Colonic mucosa (tissue), 4 donors: ENCODE data around the gene SNX14. TPM values are rescaled to one million over a fixed set of nuclear protein-coding genes. Genes with fewer than 3 reads are reported as not detected.

Experiments
- DNase-seq: peaks from one replicate; pipeline ENCODE4 v3.0.0-alpha.2; 2020
- H3K27ac ChIP-seq: fragments of 200-600 bp; one replicate; pipeline ENCODE4 v1.8.0; 2021
- H3K27me3 ChIP-seq: fragments of 200-600 bp; one replicate; pipeline ENCODE4 v1.8.0; 2021
- H3K36me3 ChIP-seq: fragments of 200-600 bp; one replicate; pipeline ENCODE4 v1.8.0; 2021
- H3K4me1 ChIP-seq: fragments of 200-600 bp; one replicate; pipeline ENCODE4 v1.8.0; 2021; ENCODE audit warnings: mild to moderate bottlenecking
- H3K4me3 ChIP-seq: fragments of 200-600 bp; one replicate; pipeline ENCODE4 v1.8.0; 2021
- H3K9ac ChIP-seq, 2 donors: one replicate each; pipeline ENCODE4 v1.7.0; 2013; ENCODE audit warnings: control low read depth in 2 of 2, low read depth in 2 of 2, low read length in 2 of 2
- H3K9me3 ChIP-seq: fragments of 200-600 bp; one replicate; pipeline ENCODE4 v1.8.0; 2021
- intact Hi-C: fragments of 100-400 bp; cut with DNase I; formaldehyde crosslinking; loops from one replicate; pipeline ENCODE4 v1.14.1; 2022
- total RNA-seq, 2 donors: library from RNA; stranded (reverse); fragmentation: NEBNext Ultra II Directional in 1 of 2; extraction: Animal tissue kit (Norgen Biotek cat#: 25700) in 1 of 2; gene quantifications; one replicate each; pipeline ENCODE4 v1.2.1, GENCODE V29; 2021
- TF ChIP-seq, protein P1 (sequence below): fragments of 200-600 bp; IDR thresholded peaks from one replicate; pipeline ENCODE4 v1.8.0; 2022; ENCODE audit warnings: antibody characterized with exemption, mild to moderate bottlenecking
- donor health status: healthy.
- donor health status: DM: no; HTN: no; CAD: no.
- donor health status: DM: no; HTN: no; CAD: no.

SNX14 gene
- total RNA-seq, 2 donors from 2014 or later, result 52.5 to 80.6 TPM

DNA sequence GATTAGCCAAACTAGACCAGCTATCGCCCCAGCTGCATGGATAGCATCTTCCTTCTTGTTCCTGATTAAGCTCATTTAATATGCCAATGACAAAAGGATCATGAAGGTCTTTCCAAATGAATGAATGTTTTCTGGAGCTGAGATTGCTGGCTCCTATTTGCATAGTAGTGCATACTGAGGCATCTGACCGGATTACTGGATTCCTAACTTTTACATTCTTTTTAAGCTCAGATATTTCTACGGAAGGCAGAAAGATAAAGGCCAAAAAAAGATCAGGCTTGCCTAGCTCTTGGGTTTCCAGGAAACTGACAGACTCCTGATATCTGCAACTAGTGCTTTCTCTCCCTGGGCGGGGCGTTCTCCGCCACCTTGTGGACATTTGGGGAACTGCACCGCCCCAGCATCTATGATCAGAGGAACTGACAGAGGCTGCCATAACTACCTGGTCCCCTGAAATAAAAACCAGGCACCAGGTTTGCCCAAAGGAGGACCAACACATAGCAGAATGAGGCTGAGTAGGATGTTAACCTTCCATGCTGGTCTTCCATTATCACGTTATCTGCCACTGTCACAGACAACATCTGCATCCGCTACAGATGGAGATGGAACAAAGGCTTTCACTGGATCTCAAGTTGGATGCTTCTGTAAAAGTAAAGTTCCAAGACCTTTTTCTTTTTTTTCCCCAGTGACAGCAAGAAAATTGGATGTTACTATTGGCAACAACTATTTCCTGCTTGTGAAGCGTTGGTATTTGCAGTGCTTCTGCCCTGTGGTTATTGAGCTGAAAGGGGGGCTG is 110.6 kb downstream of the SNX14 start:
- Histone ChIP-seq H3K4me3 (no peak overlapping the region), H3K36me3 (no peaks in the 10 kb centered on the region), H3K27me3 (no peaks in the 10 kb centered on the region), H3K9me3 (no peaks in the 10 kb centered on the region), H3K4me1 (no peaks in the 10 kb centered on the region), H3K9ac (no peak overlapping the region), H3K27ac (no peak overlapping the region)
- intact Hi-C loops, result loop anchor here (2.0 kb wide), 1 partner anchor 128 kb away; no protein-coding TSS in a partner anchor
- TF ChIP-seq, protein P1, sequence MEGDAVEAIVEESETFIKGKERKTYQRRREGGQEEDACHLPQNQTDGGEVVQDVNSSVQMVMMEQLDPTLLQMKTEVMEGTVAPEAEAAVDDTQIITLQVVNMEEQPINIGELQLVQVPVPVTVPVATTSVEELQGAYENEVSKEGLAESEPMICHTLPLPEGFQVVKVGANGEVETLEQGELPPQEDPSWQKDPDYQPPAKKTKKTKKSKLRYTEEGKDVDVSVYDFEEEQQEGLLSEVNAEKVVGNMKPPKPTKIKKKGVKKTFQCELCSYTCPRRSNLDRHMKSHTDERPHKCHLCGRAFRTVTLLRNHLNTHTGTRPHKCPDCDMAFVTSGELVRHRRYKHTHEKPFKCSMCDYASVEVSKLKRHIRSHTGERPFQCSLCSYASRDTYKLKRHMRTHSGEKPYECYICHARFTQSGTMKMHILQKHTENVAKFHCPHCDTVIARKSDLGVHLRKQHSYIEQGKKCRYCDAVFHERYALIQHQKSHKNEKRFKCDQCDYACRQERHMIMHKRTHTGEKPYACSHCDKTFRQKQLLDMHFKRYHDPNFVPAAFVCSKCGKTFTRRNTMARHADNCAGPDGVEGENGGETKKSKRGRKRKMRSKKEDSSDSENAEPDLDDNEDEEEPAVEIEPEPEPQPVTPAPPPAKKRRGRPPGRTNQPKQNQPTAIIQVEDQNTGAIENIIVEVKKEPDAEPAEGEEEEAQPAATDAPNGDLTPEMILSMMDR, result peak; percentile 100
- DNase-seq, result peak; percentile 86

DNA sequence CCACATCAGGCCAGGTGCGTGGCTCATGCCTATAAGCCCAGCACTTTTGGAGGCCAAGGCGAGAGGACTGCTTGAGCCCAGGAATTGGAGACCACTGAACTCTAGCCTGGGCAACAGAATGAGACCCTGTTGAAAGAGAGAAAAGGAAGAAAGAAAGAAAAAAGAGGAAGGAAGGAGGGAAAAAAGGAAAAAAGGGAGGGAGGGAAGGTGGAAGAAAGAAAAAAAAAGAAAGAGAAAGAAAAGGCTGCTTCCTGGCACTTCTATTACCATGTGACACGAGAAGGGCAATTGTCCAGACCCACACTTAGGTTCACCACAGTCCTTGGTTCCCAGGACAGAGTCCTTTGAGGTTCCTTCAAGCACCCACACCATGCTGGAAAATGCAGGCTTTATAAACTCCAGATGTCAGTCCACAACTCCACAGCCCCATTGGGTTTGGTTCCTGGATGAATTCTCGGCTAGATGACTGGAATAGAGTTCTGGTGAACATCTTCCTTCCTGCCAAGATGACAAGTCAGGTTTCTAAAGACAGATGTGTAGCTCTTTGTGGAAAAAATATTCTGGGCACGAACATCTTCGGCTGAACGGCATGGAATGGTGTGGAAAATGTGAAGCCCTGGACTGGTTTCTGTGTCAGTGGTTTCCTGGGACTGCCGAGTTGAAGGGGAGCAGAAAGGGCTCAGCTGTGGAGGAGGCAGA is 111.3 kb downstream of the SNX14 start:
- no peaks in the 10 kb centered on the region for H3K27me3 ChIP-seq
- intact Hi-C loops, result loop anchor here (2.0 kb wide), 1 partner anchor 128 kb away; no protein-coding TSS in a partner anchor
- H3K9me3 ChIP-seq, result no peaks in the 10 kb centered on the region
- H3K4me1 ChIP-seq, result no peaks in the 10 kb centered on the region
- H3K36me3 ChIP-seq, result no peaks in the 10 kb centered on the region
- no peak for DNase-seq
- TF ChIP-seq, protein P1, result no peak
- H3K4me3 ChIP-seq, result no peak overlapping the region
- H3K27ac ChIP-seq, result no peak overlapping the region
- H3K9ac ChIP-seq, result no peak overlapping the region

DNA sequence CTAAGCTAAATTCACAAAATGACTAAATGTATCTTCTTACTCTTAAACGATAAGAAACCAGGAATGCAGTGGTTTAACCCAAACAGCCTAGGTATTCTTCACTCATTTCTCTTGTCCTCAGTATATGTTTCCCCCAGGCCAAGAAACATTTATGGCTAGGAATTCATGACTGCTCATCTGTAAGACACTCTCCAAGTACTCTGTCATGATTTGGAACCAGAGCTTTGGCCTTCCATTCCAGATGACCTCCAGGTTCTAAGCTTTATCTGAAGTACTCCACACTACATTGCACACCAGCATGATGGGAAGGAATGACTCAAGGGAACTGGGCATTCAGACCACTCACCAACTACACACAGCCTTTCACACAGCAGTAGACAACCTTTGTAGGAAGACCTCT is 114.5 kb downstream of the SNX14 start:
- no peaks in the 10 kb centered on the region for H3K4me1 ChIP-seq
- intact Hi-C loops, result no loop called here
- DNase-seq, result no peak
- H3K36me3 ChIP-seq, result no peaks in the 10 kb centered on the region
- no peak overlapping the region for H3K4me3 ChIP-seq
- no peaks in the 10 kb centered on the region for H3K27me3 ChIP-seq
- H3K27ac ChIP-seq, result no peak overlapping the region
- H3K9me3 ChIP-seq, result no peaks in the 10 kb centered on the region
- TF ChIP-seq, protein P1, result no peak
- no peak overlapping the region for H3K9ac ChIP-seq

DNA sequence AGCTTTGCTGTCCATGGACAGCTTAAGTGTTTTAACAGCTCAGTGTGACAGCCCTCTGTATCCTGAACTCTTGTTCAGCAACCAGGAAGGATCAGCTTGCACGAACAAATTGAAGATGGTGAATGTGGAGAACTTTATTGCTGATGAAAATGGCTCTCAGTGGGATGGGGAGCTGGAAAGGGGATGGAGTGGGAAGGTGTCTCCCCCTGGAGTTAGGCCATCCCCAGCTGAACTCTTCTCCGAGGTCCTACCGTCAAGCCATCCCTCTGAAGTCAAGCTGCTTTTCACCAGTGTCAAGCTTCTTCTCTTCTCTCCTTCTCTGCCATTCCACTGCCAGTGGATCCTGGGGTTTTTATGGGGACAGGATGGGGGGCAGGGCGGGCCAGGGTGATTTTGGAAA is 117.1 kb downstream of the SNX14 start:
- Histone ChIP-seq H3K9ac (no peak overlapping the region), H3K9me3 (no peaks in the 10 kb centered on the region), H3K36me3 (no peaks in the 10 kb centered on the region), H3K27ac (no peak overlapping the region), H3K4me1 (no peaks in the 10 kb centered on the region), H3K27me3 (no peaks in the 10 kb centered on the region), H3K4me3 (no peak overlapping the region)
- TF ChIP-seq, protein P1, result no peak
- DNase-seq, result no peak
- intact Hi-C loops, result no loop called here

DNA sequence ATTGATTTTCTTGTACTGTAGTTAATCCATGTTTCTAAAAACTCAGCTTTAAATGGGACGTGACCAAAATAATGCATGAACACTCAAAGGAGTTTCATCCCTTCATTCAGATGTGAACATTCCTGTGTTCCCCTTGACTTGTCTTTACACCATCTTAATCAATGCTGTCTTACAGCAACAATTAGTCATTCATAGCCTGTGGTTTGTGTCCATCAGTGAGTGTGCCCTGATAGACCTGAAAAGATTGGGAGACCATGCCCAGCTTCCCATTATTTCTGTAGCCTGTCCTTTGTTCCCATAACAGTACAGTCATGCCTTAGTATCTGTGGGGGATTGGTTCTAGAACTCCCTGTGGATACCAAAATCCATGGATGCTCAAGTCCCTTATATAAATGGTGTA is 119.9 kb downstream of the SNX14 start:
- no peaks in the 10 kb centered on the region for H3K4me1 ChIP-seq
- H3K9me3 ChIP-seq, result no peaks in the 10 kb centered on the region
- no peak overlapping the region for H3K27ac ChIP-seq
- no peak overlapping the region for H3K4me3 ChIP-seq
- DNase-seq, result no peak
- intact Hi-C loops, result no loop called here
- H3K36me3 ChIP-seq, result no peaks in the 10 kb centered on the region
- H3K9ac ChIP-seq, result no peak overlapping the region
- H3K27me3 ChIP-seq, result no peaks in the 10 kb centered on the region
- TF ChIP-seq, protein P1, result no peak
